IMR-90 (cell line): Measurements from ENCODE around the gene NDUFS3. TPM values are rescaled to one million over a fixed set of nuclear protein-coding genes. Genes with fewer than 3 reads are reported as not detected.

Source experiments
- ATAC-seq: fragments of 200-7000 bp; cut with Tn5 transposase; 2 replicates; pipeline ENCODE4 v1.9.1; 2020; ENCODE audit warnings: low read depth, mild to moderate bottlenecking, moderate library complexity
- BruUV-seq: library from RNA; stranded (reverse); fragments of 400-500 nt; replicated peaks from 2 replicates; lab custom pipeline; 2021; lab: Mats Ljungman, UMichigan
- CTCF ChIA-PET: fragments of 300-600 bp; formaldehyde crosslinking; extraction: SDS; loops from one replicate; lab custom pipeline; 2021; ENCODE audit warnings: antibody characterized with exemption; lab: Yijun Ruan, JAX
- POLR2A ChIA-PET: fragments of 300-600 bp; sonication (Branson Sonifier 250); formaldehyde crosslinking; loops from one replicate; lab custom pipeline; 2022; ENCODE audit warnings: antibody characterized with exemption; ENCODE audit not compliant: unreplicated experiment; lab: Charles Lee
- DNase-seq: peaks from one replicate; pipeline ENCODE4 v3.0.0; 2013
- H2AFZ ChIP-seq: replicated peaks from 2 replicates; pipeline ENCODE3; 2013; ENCODE audit warnings: low read length, mild to moderate bottlenecking; ENCODE audit not compliant: poor library complexity
- H2AK5ac ChIP-seq: 2 replicates; pipeline ENCODE4 v1.6.1; 2013; ENCODE audit warnings: low read depth, low read length, inconsistent platforms
- H2AK9ac ChIP-seq: replicated peaks from 2 replicates; pipeline ENCODE3; 2013; ENCODE audit warnings: mild to moderate bottlenecking, low read depth, low read length, moderate library complexity; ENCODE audit not compliant: poor library complexity
- H2BK120ac ChIP-seq: 2 replicates; pipeline ENCODE4 v1.6.1; 2013; ENCODE audit warnings: low read depth, low read length, inconsistent platforms
- H2BK15ac ChIP-seq: 3 replicates; pipeline ENCODE4 v1.6.1; 2013; ENCODE audit warnings: low read depth, low read length, inconsistent platforms
- H2BK20ac ChIP-seq: 2 replicates; pipeline ENCODE4 v1.6.1; 2013; ENCODE audit warnings: low read depth, mild to moderate bottlenecking, inconsistent platforms, low read length, moderate library complexity
- H2BK5ac ChIP-seq: 2 replicates; pipeline ENCODE4 v1.6.1; 2013; ENCODE audit warnings: mild to moderate bottlenecking, low read depth, low read length, inconsistent platforms; ENCODE audit not compliant: poor library complexity, severe bottlenecking
- H3K14ac ChIP-seq: replicated peaks from 2 replicates; pipeline ENCODE4 v1.6.1; 2013; ENCODE audit warnings: low read depth, low read length, inconsistent platforms
- H3K18ac ChIP-seq: 2 replicates; pipeline ENCODE4 v1.6.1; 2013; ENCODE audit warnings: low read depth, low read length, control low read depth
- H3K23ac ChIP-seq: 2 replicates; pipeline ENCODE4 v1.6.1; 2013; ENCODE audit warnings: low read depth, low read length, inconsistent platforms
- H3K27ac ChIP-seq: 2 replicates; pipeline ENCODE4 v1.5.1; 2013; ENCODE audit warnings: mild to moderate bottlenecking, control low read depth, low read length; ENCODE audit not compliant: insufficient read depth
- H3K27me3 ChIP-seq: 2 replicates; pipeline ENCODE4 v1.6.1; 2013; ENCODE audit warnings: low read length; ENCODE audit not compliant: control insufficient read depth, insufficient read depth
- H3K36me3 ChIP-seq: 2 replicates; pipeline ENCODE4 v1.6.1; 2013; ENCODE audit warnings: low read length, mixed read lengths; ENCODE audit not compliant: control insufficient read depth, insufficient read depth
- H3K4ac ChIP-seq: 2 replicates; pipeline ENCODE4 v1.6.1; 2013; ENCODE audit warnings: low read depth, low read length, inconsistent platforms
- H3K4me1 ChIP-seq: 2 replicates; pipeline ENCODE4 v1.6.1; 2013; ENCODE audit warnings: low read length, mixed read lengths; ENCODE audit not compliant: control insufficient read depth, insufficient read depth
- H3K4me2 ChIP-seq: 2 replicates; pipeline ENCODE4 v1.6.1; 2013; ENCODE audit warnings: low read depth, mild to moderate bottlenecking, control low read depth, low read length, moderate library complexity
- H3K4me3 ChIP-seq: 2 replicates; pipeline ENCODE4 v1.5.1; 2013; ENCODE audit warnings: low read depth, mild to moderate bottlenecking, control low read depth, low read length, moderate library complexity; ENCODE audit not compliant: insufficient read depth
- H3K56ac ChIP-seq: 2 replicates; pipeline ENCODE4 v1.6.1; 2013; ENCODE audit warnings: low read length, inconsistent platforms; ENCODE audit not compliant: insufficient read depth; ENCODE audit errors: extremely low read depth
- H3K79me1 ChIP-seq, 2 experiments: 2 replicates each; pipeline ENCODE4 v1.6.1; 2013; ENCODE audit warnings: low read length in 2 of 2, inconsistent platforms in 1 of 2, low read depth in 1 of 2
- H3K9ac ChIP-seq: 2 replicates; pipeline ENCODE4 v1.6.1; 2013; ENCODE audit warnings: low read depth, low read length, control low read depth
- H3K9me1 ChIP-seq: 2 replicates; pipeline ENCODE4 v1.6.1; 2013; ENCODE audit warnings: low read length, inconsistent platforms; ENCODE audit not compliant: insufficient read depth
- H3K9me3 ChIP-seq: 2 replicates; pipeline ENCODE4 v1.6.1; 2013; ENCODE audit warnings: low read length; ENCODE audit not compliant: control insufficient read depth, insufficient read depth
- H4K20me1 ChIP-seq: 2 replicates; pipeline ENCODE4 v1.6.1; 2013; ENCODE audit warnings: low read length, inconsistent platforms; ENCODE audit not compliant: insufficient read depth
- H4K5ac ChIP-seq: 2 replicates; pipeline ENCODE4 v1.6.1; 2013; ENCODE audit warnings: mild to moderate bottlenecking, low read depth, low read length, control low read depth
- H4K8ac ChIP-seq, 2 experiments: 2 replicates each; pipeline ENCODE4 v1.6.1; 2013; ENCODE audit warnings: low read depth in 2 of 2, low read length in 2 of 2, control low read depth in 1 of 2, inconsistent platforms in 1 of 2
- H4K91ac ChIP-seq: 2 replicates; pipeline ENCODE4 v1.6.1; 2013; ENCODE audit warnings: low read depth, low read length, inconsistent platforms; ENCODE audit not compliant: insufficient read depth
- BHLHE40 ChIP-seq: fragments of 150-350 bp; IDR thresholded peaks from 2 replicates; pipeline ENCODE4 v1.6.1; 2016; ENCODE audit warnings: mild to moderate bottlenecking, low read depth, low read length
- CHD1 ChIP-seq: IDR thresholded peaks from 2 replicates; pipeline ENCODE4 v1.6.1; 2012; ENCODE audit warnings: low read depth, low read length, improper control_type of control experiment
- ELK1 ChIP-seq: fragments of 150-350 bp; IDR thresholded peaks from 2 replicates; pipeline ENCODE4 v1.6.1; 2016; ENCODE audit warnings: low read depth, mild to moderate bottlenecking, low read length, moderate library complexity, borderline replicate concordance
- MAZ ChIP-seq: IDR thresholded peaks from 2 replicates; pipeline ENCODE4 v1.6.1; 2012; ENCODE audit warnings: low read depth, mild to moderate bottlenecking, low read length, improper control_type of control experiment, moderate library complexity, borderline replicate concordance
- MXI1 ChIP-seq: IDR thresholded peaks from 2 replicates; pipeline ENCODE4 v1.6.1; 2012; ENCODE audit warnings: low read depth, mild to moderate bottlenecking, low read length, moderate library complexity, borderline replicate concordance
- NFE2L2 ChIP-seq: fragments of 150-350 bp; IDR thresholded peaks from 2 replicates; pipeline ENCODE4 v1.6.1; 2016; ENCODE audit warnings: low read depth, mild to moderate bottlenecking, low read length
- POLR2A ChIP-seq: IDR thresholded peaks from 2 replicates; pipeline ENCODE4 v1.6.1; 2012; ENCODE audit warnings: mild to moderate bottlenecking, low read depth, low read length
- RAD21 ChIP-seq: IDR thresholded peaks from 2 replicates; pipeline ENCODE4 v1.6.1; 2012; ENCODE audit warnings: low read length, improper control_type of control experiment
- RFX5 ChIP-seq: IDR thresholded peaks from 2 replicates; pipeline ENCODE4 v1.8.0; 2012; ENCODE audit warnings: low read depth, mild to moderate bottlenecking, low read length, moderate library complexity
- WGBS, 2 experiments: methylation state at CpG; one replicate each; pipeline versions ENCODE4 v1.1.5 to v1.1.7; 2013; ENCODE audit warnings: missing lambda C conversion rate in 2 of 2; ENCODE audit not compliant: insufficient read length in 1 of 2; ENCODE audit errors: extremely low coverage in 2 of 2; 5-methylcytosine and 5-hydroxymethylcytosine counted together
- dilution Hi-C: fragments of 300-500 bp; cut with HindIII; formaldehyde crosslinking; loops from one replicate; pipeline ENCODE4 v1.14.3; 2018; ENCODE audit warnings: low sequenced_read_pairs; ENCODE audit not compliant: unreplicated experiment
- in situ Hi-C: fragments of 300-500 bp; cut with MboI; formaldehyde crosslinking; loops from 3 replicates; pipeline ENCODE4 v1.14.3; 2019; ENCODE audit warnings: low sequenced_read_pairs, inconsistent platforms, mixed read lengths
- intact Hi-C: fragments of 100-400 bp; cut with micrococcal nuclease; formaldehyde crosslinking; loops from 2 replicates; pipeline ENCODE4 v1.10.0; 2022
- polyA plus RNA-seq, 3 experiments: library from polyadenylated mRNA; depleted of rRNA; stranded (reverse); fragments of >200 nt; gene quantifications; 2 replicates each; pipeline ENCODE4 v1.2.3, GENCODE V29; 2012; ENCODE audit warnings: low replicate concordance in 1 of 3
- total RNA-seq: library from RNA; depleted of rRNA; stranded (reverse); fragments of >200 nt; gene quantifications from 2 replicates; pipeline ENCODE4 v1.2.3, GENCODE V29; 2012

The NDUFS3 gene
- total and polyA plus RNA-seq, 2 of the 4 experiments (the other 2 are of a cell fraction) = 77.1 to 108 TPM

- TF ChIP-seq MAZ = no peak
- no peak for TF ChIP-seq ELK1
- TF ChIP-seq CHD1 = no peak
- TF ChIP-seq POLR2A = no peak
- no peak for TF ChIP-seq RFX5
Measured at GRCh38 chr11:47587723-47588326, 9.0 kb downstream of the NDUFS3 start (continued).

GRCh38 chr11:47589118-47589517, 10.2 kb downstream of the NDUFS3 start:
- Histone ChIP-seq H3K4me1 (no peaks in the 10 kb centered on the region), H3K9ac (no peak overlapping the region), H3K4ac (no peak overlapping the region), H3K36me3 (peaks cover 9% of the 10 kb centered on the region), H2AK5ac (no peak overlapping the region), H3K18ac (no peak overlapping the region), H3K9me1 (no peaks in the 10 kb centered on the region), H4K20me1 (no peaks in the 10 kb centered on the region), H2BK5ac (no peak overlapping the region), H3K9me3 (peaks cover 3% of the 10 kb centered on the region), H2AK9ac (no peak overlapping the region), H3K27me3 (peaks cover 38% of the 10 kb centered on the region), H4K91ac (no peak overlapping the region), H4K5ac (no peak overlapping the region), H4K8ac (no peak overlapping the region), H2BK120ac (no peak overlapping the region), H3K4me3 (no peak overlapping the region), H3K27ac (no peak overlapping the region), H2BK20ac (no peak overlapping the region), H2BK15ac (no peak overlapping the region), H3K79me1 (no peaks in the 10 kb centered on the region), H3K56ac (no peak overlapping the region), H3K4me2 (no peak overlapping the region), H3K14ac (no peak overlapping the region), H3K23ac (no peak overlapping the region), H2AFZ (no peak overlapping the region)
- TF ChIP-seq MXI1 = no peak
- no peak for TF ChIP-seq BHLHE40
- TF ChIP-seq NFE2L2 = no peak
- TF ChIP-seq POLR2A = no peak
- TF ChIP-seq ELK1 = no peak
- no peak for TF ChIP-seq RFX5
- no peak for TF ChIP-seq RAD21
- in situ Hi-C loops (no loop called here), intact Hi-C loops (no loop called here), dilution Hi-C loops (no loop called here)
- 100% methylated on average over 2 of the region's 11 CpGs; no CpG with 5 or more reads in 1 of the 2 experiments for WGBS, 2 experiments
- DNase-seq = no peak
- ATAC-seq = no peak
- BruUV-seq = no TSS peak
- POLR2A ChIA-PET = no interaction called here
- CTCF ChIA-PET = no interaction called here
